Activated CD4-positive, alpha-beta T cell treated with anti-CD3 and anti-CD28 coated beads for 1 hour (primary cell): ENCODE results near the gene SLC10A7.

Experiments used
- DNase-seq: peaks from one replicate; pipeline ENCODE4 v3.0.0-alpha.2; 2020

SLC10A7 gene

GRCh38 chr4:146299607-146300006 is 222.1 kb downstream of the SLC10A7 start:
- no peak for DNase-seq

GRCh38 chr4:146294776-146295175 is 227.0 kb downstream of the SLC10A7 start:
- DNase-seq = no peak

GRCh38 chr4:146292508-146292907 is 229.2 kb downstream of the SLC10A7 start:
- no peak for DNase-seq

DNA sequence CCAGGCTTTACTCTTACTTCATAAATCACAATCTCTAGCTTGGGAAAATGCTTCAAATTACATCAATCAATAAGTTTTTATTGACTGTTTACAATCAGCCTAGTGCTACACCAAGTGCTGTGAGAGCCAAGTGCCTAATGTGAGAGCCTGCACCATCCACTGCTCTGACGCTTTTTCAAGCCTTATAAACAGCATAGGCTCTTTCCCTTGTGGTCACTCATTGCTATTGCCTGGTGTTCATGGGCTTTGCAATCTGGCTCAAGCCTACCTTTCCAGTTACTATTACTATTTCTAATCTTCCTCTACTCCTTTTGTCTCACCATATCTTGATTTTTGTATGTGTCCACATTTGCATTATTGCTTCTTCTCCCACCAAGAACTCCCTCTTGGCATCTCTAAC is 230.4 kb downstream of the SLC10A7 start:
- no peak for DNase-seq

DNA sequence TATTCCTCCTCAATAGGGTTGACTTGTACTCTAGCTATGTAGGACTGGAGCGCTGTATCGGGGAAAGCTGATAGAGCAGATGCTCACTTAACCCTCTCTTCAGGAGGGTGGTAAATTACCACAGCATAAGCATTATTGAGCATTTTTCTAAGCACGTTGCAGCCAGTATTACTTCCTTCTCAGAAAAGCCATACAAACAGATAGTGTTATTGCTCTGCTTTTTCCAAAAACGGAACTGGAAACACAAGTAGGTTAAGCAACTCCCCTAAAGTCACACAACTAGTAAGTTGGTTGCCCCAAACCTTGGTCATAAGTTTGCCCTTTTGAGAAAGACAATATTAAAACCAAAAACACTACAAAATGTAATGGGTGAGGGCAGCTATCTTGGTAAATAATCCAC is 233.5 kb downstream of the SLC10A7 start:
- no peak for DNase-seq

DNA sequence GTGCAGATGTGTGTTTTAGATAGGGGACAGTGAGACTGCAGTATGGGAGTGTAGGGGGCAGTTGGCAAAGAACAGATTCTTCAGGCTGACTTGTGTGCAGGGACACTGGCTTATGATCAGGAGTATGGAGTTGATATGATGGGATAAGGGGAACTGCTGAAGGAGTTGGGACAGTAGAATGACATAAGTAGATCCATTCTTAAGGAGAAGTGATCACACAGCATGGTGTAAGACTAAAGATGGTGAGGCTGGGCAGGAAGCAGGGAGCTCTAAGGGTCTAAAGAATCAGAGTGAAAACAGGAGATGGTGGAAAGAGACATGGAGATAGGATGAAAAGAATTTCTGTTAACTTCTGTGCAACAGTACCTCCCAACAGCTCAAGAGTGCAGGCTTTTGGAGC is 236.7 kb downstream of the SLC10A7 start:
- no peak for DNase-seq

DNA sequence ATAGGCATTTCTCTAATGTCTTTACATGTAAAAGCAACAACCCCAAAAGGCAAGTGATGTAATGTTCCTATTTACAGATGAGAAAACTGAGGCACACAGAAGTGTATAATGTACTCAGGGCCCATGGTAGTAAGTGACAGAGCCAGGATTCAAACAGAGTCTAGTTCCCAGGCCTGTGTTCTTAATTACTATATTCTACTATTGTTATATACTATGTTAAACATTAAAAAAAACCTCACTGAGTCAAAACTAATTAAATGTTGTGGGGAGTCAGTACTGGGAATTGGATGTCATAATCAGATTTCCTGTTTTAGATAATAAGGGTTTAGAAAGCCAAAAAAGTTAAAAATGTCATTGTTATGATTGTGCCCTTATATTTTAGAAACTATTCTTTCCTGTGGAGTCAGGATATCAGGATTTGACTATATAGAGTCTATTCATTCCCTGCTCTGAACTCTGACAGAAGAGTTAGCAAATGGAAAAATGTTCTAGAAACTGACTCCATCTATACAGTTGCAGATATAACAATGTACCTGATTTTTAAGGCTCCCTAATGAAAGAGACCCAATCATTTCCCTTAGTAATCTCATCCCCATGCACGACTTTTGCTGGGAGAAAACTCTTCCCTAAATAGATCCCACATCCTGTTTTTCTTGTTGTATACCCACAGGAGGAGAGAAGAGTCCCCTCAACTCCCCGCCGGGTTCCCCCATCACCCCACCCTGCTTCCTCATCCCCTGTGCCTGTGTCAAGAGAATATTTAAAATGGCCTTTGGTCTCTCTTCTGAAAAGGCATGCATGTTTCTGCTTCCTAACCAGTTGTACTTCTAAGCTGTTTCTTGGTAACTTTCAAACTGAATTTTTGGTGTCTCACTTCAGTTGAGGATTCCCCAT is 237.7 kb downstream of the SLC10A7 start:
- no peak for DNase-seq

- no peak for DNase-seq
Observed at GRCh38 chr4:146282657-146283056, 239.1 kb downstream of the SLC10A7 start.

- DNase-seq = no peak
Observed at GRCh38 chr4:146278986-146279385, 242.8 kb downstream of the SLC10A7 start.

GRCh38 chr4:146275370-146275769 is 246.4 kb downstream of the SLC10A7 start:
- no peak for DNase-seq

- no peak for DNase-seq
Observed at GRCh38 chr4:146274774-146275173, 247.0 kb downstream of the SLC10A7 start.

DNA sequence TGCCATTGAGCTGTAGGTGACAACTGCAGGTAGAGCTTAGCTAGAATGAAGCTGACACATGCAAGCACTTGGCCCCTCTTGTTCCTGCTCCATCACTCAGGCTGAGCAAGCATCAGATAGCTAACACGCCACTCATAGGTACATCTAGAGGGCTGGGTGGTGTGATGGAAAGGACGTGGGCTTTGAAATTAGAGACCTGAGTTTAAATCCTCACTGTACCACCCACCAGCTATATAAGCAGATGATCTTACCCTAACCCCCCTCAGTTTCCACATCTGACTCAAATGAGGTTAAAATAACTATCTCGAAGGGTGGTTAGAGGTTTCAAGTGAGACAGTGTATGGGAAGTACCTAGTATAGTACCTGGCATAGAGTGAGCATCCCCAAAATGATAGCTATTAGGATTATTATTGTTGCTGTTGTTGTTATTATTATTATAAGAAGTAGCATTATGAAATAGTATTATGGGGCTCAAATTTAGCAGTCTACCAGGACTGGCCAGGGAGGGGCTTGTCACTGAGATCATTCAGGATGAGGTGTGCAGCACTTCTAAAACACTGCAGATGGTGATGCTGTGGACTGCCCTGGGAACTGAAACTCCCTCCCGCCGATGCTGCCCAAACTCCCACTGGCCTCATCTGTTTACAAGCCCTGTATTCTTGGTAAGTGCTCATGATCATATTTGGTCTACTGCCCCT is 248.4 kb downstream of the SLC10A7 start:
- DNase-seq = no peak

- DNase-seq = no peak
Observed at GRCh38 chr4:146271466-146271865, 250.3 kb downstream of the SLC10A7 start.

GRCh38 chr4:146269228-146269653 is 252.5 kb downstream of the SLC10A7 start:
- DNase-seq = no peak

GRCh38 chr4:146267826-146268225 is 253.9 kb downstream of the SLC10A7 start:
- DNase-seq = no peak

DNA sequence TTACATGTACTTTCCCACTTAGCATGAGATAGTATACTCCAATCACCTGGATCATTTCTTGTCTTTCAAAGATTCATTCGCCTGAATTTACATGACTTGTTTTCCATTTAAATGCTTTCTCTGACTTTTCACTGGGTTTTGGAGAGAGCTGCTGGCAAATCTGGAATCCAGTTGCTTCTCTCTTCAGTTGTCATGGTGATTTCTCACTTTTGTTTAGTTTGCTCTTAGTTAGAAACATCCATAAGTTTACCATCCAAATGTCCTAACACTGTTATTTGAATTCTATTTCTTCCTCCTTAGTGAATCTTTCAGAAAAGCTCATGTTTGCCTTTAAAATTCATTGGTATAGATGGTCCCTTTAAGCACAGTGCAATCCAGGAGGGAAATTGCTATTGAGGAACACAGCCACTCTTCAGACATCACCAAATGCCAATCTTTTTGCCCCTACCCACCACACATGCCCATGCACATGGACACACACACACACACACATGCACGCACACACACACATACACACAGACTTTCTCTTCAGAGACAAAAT is 255.7 kb downstream of the SLC10A7 start:
- no peak for DNase-seq

DNA sequence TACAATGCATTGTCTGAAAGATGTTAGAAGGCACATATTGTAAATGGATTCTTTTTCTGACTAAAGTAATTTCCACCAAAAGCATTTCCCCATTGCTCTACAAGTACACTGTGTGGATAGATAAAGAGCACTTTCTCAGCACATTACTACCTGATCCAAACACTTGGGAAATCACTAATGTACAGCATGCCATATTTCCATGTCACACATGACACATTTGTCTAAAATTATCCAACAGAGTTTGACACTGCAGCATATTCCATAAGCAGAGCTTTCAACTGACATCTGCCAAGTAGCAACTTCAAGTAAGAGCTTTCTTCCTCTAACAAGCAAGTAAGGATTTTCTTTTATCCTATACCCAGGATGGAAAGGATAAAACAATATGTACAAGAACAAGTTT is 257.9 kb downstream of the SLC10A7 start:
- DNase-seq = no peak

DNA sequence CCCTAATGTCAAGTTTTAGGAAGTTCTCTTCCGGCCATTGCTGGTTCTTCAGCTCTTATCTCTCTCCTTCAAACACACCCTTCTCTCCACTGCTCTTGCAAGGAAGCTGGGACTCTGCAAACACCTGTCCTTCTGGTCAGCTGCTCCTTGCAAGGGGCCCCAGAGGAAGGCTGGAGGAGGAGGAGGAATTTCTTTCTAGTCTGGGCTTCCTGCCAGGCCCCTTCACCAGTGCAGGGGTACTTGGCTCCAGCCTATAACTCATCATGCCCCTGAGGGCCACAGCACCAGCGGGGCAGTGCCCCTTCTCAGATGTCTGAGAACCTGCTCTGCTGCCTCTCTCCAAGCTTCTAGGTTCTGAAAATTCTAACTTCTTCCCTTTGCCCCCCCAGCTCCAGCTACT is 260.7 kb downstream of the SLC10A7 start:
- no peak for DNase-seq

DNA sequence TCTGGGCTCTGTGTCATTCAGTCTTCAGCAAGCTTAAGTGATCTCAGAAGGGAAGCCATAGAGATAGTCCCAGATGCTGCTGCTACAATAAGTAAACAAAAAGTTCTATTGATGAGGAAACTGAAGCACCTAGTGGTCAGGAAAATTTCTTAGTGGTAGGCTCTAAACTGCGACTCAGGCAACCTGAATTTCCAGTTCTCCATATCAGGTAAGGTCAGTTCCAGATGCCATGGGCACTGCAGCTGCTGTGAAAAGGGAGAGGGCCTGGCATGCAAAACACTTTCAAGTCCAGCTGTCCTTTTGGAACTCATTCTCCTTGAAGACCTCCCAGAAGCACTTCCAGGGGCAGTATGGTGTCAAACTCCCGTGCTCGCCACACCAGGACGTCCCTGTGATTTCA is 261.2 kb downstream of the SLC10A7 start:
- no peak for DNase-seq

DNA sequence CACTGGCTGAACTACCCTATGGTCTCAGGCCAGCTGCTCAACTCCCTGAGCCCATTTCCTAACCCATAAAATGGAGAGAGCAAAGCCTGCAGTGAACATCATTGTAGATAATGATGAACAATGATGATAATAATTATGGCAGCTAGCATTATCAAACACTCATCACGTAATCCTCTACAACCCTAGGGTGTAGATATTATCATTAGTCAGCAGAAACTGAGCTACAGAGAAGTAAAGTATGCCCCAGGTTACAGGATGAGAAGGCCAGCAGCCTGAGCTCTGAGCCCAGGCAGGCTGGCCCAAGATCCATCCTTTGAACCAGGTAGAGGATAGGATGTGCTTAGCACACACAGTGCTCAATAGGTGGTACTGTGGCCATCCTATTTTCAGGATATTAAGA is 264.2 kb downstream of the SLC10A7 start:
- no peak for DNase-seq

- DNase-seq = no peak
Observed at GRCh38 chr4:146256328-146256727, 265.4 kb downstream of the SLC10A7 start.

DNA sequence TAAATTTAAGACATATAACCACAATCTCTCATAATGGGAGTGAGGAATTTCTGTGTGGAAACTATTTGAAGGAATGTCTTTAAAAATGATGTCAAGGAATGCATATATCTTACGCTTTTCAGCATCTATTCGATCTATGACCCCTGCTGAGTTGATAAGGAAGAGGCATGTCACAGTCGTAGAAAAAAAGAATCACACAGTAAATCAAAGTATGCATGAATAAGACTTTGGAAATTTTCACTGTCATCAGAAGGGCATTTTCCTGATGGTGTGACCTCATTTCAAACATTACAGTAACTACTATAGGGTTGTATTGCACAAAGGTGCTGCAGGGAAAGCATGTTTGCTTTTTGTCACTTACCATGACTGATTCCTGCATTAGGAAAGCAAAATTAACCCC is 265.9 kb downstream of the SLC10A7 start:
- DNase-seq = no peak

- DNase-seq = no peak
Observed at GRCh38 chr4:146255463-146255862, 266.3 kb downstream of the SLC10A7 start.

DNA sequence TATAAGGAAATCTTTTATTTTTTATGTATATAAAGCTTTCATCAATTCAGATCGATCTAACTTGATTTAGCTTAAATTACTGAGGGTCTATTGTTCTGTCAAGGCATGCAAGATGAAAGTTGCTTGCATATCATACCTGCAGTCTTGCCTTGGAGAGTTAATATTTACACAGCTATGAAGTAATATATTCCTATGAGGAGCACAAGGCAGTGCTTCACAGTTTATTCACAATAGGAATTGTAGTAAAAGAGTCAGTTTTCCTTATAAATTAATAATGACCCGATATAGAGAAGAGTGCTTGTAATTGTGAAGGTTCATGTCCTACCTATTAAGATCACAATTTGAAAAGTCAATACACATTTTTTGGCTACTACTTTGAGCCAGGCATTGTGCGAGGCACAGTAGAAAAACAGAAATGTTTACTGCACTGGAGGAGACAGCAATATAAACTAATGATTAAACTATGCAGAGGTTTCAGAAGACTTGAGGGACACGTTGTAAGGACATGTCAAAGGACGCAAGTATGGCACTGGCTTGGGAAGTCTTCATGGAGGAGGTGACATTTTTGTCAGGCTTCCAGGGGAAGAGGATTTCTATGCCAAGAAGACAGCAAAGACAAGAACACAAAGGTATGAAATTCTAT is 268.6 kb downstream of the SLC10A7 start:
- no peak for DNase-seq
